Left lung (tissue), 10 donors: ENCODE results near the gene POLD4. TPM values are rescaled to one million over a fixed set of nuclear protein-coding genes. Genes with fewer than 3 reads are reported as not detected.

ENCODE experiments used
- ATAC-seq: fragments of 200-7000 bp; cut with Tn5 transposase; one replicate; pipeline ENCODE4 v1.9.1; 2020; ENCODE audit warnings: moderate library complexity
- DNase-seq, 4 donors: peaks; one replicate each; pipeline ENCODE4 v3.0.0-alpha.2; 2013 to 2020
- H3K27ac ChIP-seq, 2 donors: fragments of 200-600 bp; sonication (generic) in 1 of 2; one replicate each; pipeline versions ENCODE4 v1.5.0 to v1.8.0; 2020 to 2021
- H3K27me3 ChIP-seq, 2 donors: fragments of 200-600 bp; sonication (generic) in 1 of 2; one replicate each; pipeline versions ENCODE4 v1.5.0 to v1.8.0; 2020 to 2021
- H3K36me3 ChIP-seq, 2 donors: fragments of 200-600 bp; sonication (generic) in 1 of 2; one replicate each; pipeline versions ENCODE4 v1.5.0 to v1.8.0; 2020 to 2021
- H3K4me1 ChIP-seq, 2 donors: fragments of 200-600 bp; one replicate each; pipeline ENCODE4 v1.8.0; 2021
- H3K4me3 ChIP-seq, 2 donors: fragments of 200-600 bp; sonication (generic) in 1 of 2; one replicate each; pipeline versions ENCODE4 v1.5.0 to v1.8.0; 2020 to 2021; ENCODE audit warnings: mild to moderate bottlenecking in 1 of 2
- H3K9me3 ChIP-seq, 2 donors: fragments of 200-600 bp; sonication (generic) in 1 of 2; one replicate each; pipeline versions ENCODE4 v1.5.0 to v1.8.0; 2020 to 2021
- CTCF ChIP-seq, 2 donors: fragments of 200-600 bp; sonication (generic) in 1 of 2; IDR thresholded peaks; one replicate each; pipeline versions ENCODE4 v1.5.0 to v1.8.0; 2021; ENCODE audit warnings: antibody characterized with exemption in 2 of 2
- intact Hi-C, 2 donors: fragments of 100-400 bp; cut with DNase I; formaldehyde crosslinking; loops; one replicate each; pipeline versions ENCODE4 v1.11.2 to v1.14.2; 2022
- polyA plus RNA-seq, 6 donors: library from polyadenylated mRNA; unstranded; fragments of 120-200 nt; gene quantifications; one replicate each; pipeline ENCODE4 v1.2.1, GENCODE V29; 2013; ENCODE audit not compliant: insufficient read length in 6 of 6
- total RNA-seq, 2 donors: library from RNA; stranded (reverse); fragmentation: NEBNext Ultra II Directional; extraction: Animal tissue kit (Norgen Biotek cat#: 25700); gene quantifications; one replicate each; pipeline ENCODE4 v1.2.1, GENCODE V29; 2021
- donor health status: DM: no; HTN: yes; CAD: no.
- donor health status: DM: no; HTN: no; CAD: no.

The POLD4 gene
- total and polyA plus RNA-seq, 8 donors: 26.7 to 77.3 (median 33.8) TPM

- Histone ChIP-seq H3K36me3 (peaks cover under 1 to 56% of the 10 kb centered on the region in 2 donors), H3K4me1 (peaks cover 13 to 44% of the 10 kb centered on the region in 2 donors), H3K27me3 (no peaks in the 10 kb centered on the region), H3K4me3 (peak overlapping the region; percentile 84 to 92), H3K9me3 (no peaks in the 10 kb centered on the region), H3K27ac (no peak overlapping the region)
- no peak for ATAC-seq
- DNase-seq: peak in 1 of 4 donors; percentile 51
- TF ChIP-seq CTCF (IDR thresholded peaks at IDR 0.05): no peak
- intact Hi-C loops: no loop called here
These were observed 48.7 kb downstream of the POLD4 start for GRCh38 chr11:67304511-67305113.

GRCh38 chr11:67303835-67304411 is 49.4 kb downstream of the POLD4 start:
- no peak for TF ChIP-seq CTCF (IDR thresholded peaks at IDR 0.05)
- DNase-seq: peak in 2 of 4 donors; percentile 48 to 89
- Histone ChIP-seq H3K27me3 (no peaks in the 10 kb centered on the region), H3K27ac (peak overlapping the region; percentile 71 to 88), H3K4me1 (peaks cover 13 to 44% of the 10 kb centered on the region in 2 donors), H3K4me3 (peak overlapping the region; percentile 84 to 92), H3K36me3 (peaks cover 3 to 56% of the 10 kb centered on the region in 2 donors), H3K9me3 (no peaks in the 10 kb centered on the region)
- intact Hi-C loops: no loop called here
- ATAC-seq: peak; percentile 46

GRCh38 chr11:67303132-67303834 is 50.1 kb downstream of the POLD4 start, which contains the start of gene SSH3:
TSS of gene SSH3 (plus strand) at chr11:67303530. CDS start at chr11:67303626, 96 bp downstream.
- peak; percentile 39 to 98 (median 78) for DNase-seq
- H3K4me1 ChIP-seq: peaks cover 13 to 44% of the 10 kb centered on the region in 2 donors

GRCh38 chr11:67302571-67303131 is 50.7 kb downstream of the POLD4 start:
- H3K4me1 ChIP-seq: peaks cover 13 to 44% of the 10 kb centered on the region in 2 donors
- H3K27ac ChIP-seq: peak overlapping the region; percentile 71 to 88
- TF ChIP-seq CTCF (IDR thresholded peaks at IDR 0.05): no peak
- H3K27me3 ChIP-seq: no peaks in the 10 kb centered on the region
- peaks cover 3 to 56% of the 10 kb centered on the region in 2 donors for H3K36me3 ChIP-seq
- no peaks in the 10 kb centered on the region for H3K9me3 ChIP-seq
- peak in 3 of 4 donors; percentile 41 to 91 (median 62) for DNase-seq
- ATAC-seq: peak; percentile 56
- H3K4me3 ChIP-seq: peak overlapping the region; percentile 84 to 92
- intact Hi-C loops: no loop called here

More at GRCh38 chr11:67303132-67303834, 50.1 kb downstream of the POLD4 start, which contains the start of gene SSH3:
- H3K36me3 ChIP-seq: peaks cover 3 to 56% of the 10 kb centered on the region in 2 donors
- H3K27me3 ChIP-seq: no peaks in the 10 kb centered on the region
- H3K4me3 ChIP-seq: peak within 1 kb of the TSS; percentile 84 to 92
- no peaks in the 10 kb centered on the region for H3K9me3 ChIP-seq
- TF ChIP-seq CTCF (IDR thresholded peaks at IDR 0.05): no peak
- ATAC-seq: peak; percentile 96
- intact Hi-C loops: no loop called here
- H3K27ac ChIP-seq: peak within 1 kb of the TSS; percentile 71 to 88
